NK-92 (cell line): Measurements from ENCODE around the gene ZNF385D.
"Not testable (repeated sequence)": the region's sequence is repeated elsewhere in the genome, so short reads cannot be mapped to it uniquely, and the experiment has no call there.

Experiments
- DNase-seq: peaks from one replicate; lab custom pipeline; 2025; ENCODE audit not compliant: unreplicated experiment; lab: John Stamatoyannopoulos, UW

The ZNF385D gene

DNA sequence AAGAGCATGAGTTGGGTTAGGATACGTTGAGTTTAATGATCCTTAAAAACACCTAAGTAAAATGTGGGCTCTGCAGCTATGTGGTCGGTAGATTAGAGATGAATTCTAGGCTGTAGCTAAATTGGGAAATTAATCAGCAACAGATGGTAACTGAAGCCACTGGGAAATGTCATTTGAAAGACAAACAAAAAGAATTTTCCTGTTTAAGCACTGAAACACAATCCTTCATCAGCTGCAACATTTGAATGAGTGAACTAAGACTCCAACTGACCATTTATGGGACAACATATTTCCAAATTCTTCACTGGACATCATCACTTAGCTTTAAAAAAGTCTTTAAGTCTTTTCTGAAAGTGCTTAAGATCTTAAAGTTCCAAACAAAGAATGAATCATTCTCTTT, 226.9 kb downstream of the ZNF385D start:
- DNase-seq = no peak

DNA sequence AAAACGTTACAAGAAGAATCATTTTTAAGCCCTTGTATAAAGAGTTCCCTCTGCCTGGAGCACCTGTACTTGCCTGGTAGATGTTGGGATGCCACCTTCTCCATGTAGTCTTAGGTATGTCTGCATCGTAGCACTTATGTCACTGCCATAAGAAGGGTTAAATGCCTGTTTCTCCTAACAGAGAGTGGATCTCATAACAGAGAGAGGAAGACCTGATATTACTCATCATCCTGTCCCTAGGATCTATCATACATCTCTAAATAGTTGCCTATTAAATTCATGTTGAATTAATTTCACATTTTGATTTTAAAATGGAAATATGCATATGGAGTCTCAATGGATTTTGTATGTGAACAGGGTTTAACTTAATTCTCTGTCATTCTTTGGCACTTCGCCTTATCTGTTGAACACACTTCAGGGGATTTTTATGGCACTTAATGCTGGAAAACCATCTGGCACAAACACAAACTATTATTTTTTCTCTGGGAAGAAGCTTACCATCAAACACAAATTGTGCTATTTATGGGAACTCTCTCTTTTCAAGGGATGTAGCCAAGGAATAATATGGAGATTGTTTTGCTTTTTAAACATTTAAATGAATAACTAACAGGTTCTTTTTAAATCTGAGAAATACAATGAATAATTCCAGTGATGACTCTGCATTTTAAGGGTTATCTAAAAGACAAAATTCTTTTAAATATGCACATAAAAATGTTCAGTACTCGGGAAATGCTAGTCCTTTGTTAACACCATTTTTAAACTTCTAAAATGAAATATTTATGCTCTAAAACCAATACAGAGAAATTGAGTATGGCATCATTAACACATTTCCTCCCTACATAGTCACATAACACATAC, 230.7 kb downstream of the ZNF385D start:
- DNase-seq = no peak

DNA sequence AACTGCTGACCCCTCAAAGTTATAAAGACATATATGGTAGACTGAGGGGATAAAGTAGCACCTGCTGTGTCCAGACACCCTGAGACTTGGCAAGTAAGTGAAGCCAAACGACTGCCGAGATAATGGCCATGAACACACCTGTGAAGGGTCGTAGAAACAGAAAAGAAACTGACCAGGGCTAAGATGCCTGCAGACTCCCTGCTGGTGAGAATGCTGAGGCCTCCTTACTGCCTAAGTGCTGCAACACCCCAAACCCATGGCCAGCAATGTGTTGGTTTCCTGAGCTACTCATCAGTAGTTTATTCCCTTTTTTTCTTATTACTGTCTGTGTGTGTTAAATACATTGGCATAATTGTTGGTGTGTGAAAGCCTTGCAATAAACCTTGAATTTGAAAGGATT, 233.8 kb downstream of the ZNF385D start:
- no peak for DNase-seq

DNA sequence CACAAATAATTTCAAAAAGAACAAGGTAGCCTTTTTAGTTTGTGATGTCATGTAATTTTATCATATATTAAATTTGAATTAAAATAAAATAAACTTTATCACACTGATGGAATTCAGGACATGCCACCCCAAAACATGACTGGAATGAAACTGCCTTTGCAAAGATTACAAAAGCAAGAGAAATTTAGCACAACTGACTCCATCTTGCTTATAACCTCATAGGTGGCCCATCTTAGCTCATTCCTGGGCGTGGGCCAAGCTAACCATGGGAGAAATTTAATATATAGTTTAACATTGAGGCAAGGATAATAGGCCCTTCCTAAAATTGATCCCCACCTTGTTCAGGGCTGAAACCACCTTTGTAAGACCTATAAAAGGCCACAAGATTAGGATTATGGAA, 235.6 kb downstream of the ZNF385D start:
- no peak for DNase-seq

DNA sequence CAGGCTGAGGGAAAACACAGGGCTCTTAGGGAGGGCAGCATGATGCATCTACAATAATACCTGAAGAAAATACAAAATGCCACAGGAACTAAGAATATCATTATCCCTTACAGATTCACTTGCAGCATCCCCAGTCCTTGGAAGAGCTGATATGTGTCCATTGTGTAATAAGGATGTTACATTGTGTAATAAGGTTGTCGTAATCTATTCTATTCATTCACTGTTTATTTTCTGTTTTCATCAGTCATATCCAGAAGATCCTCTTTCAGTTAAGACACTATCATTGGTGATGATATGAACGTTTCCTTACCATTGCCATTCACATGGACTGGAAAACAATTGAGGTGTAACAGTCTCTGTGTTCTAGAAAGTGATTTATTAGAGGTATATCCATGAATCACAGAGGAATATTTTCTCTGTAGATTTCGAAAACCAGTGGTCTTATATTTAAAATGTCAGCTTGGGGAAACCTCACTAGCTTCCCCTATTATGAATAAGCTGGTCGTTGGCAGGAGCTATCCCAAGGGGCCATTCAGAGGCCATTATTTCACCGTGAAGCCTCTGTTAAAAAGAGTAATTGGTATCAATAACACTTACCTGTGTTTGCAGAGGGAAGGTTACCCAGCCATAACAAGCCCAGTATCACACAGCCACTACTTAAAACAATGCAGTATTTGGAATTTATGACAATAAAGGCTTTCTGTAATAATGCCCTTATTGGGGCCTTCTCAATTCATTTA, 241.1 kb downstream of the ZNF385D start:
- no peak for DNase-seq

DNA sequence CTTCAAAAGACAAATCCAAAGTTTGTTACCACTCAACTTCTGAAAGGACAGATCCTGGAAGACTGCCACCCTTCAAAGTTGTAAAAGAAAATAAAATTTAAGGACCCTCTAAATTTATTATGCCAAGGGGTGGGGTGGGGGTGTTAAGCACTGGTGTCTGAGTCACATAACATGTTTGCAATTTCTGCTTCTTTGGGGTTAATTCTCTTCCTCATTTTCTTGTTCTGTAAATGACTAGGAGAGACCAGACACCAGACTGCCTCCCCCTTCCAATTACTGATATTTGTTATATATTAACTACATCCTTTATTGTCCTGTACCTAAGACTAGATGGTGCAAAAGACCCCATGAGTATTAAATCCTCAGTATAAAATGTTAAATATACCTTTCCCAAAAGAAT, 242.8 kb downstream of the ZNF385D start:
- DNase-seq = no peak

DNA sequence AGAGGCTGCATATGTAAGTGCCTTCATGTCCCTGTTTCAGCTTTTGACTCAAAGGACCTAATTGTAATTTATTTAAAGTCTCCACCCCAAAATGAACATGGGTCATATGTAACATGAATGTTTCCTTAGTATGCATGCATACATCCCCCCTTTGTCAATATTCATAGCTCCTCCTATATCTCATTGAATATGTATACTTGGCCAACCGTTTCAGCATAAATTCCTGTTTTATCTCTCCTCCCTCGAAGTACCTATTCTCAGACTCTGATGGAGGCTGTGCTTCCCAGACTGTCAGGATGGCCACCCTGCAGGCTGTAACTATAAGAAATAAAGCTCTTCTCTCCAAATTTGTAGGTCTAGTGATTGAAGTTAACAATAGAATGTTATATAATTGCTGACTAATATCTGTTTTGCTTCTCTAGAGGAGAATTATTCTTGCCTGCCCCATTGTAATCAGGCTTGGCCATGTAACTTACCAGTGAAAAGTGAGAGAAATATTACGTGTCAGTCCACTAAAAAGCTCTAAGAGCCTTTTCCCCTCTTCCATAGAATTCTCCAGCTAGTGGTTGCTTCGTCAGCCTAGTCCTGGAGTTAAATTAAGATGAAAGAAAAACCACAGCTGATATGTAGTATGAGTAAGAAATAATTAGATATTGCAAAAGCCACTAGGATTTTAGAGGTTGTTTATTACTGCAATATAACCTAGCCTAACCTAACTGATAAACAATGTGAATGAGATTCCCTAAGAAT, 245.1 kb downstream of the ZNF385D start:
- no peak for DNase-seq

DNA sequence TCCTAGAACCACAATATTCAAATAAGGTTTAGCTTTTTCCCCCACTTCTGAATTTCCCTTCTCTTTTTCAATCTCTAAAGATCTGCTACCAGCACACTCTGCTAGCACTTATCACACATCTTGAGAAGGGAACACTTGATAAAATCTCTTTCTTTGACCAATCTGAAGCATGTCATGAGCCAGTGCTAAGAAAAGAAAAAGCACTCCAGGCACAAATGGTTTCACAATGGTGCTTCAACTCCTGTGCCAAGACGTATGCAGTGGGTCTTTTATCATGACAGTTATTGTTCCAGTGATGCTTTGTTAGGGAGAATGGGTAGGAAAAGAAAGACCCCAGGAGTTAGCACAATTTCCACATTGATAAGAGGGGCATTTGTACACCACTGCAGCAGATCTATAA, 248.4 kb downstream of the ZNF385D start:
- no peak for DNase-seq

DNA sequence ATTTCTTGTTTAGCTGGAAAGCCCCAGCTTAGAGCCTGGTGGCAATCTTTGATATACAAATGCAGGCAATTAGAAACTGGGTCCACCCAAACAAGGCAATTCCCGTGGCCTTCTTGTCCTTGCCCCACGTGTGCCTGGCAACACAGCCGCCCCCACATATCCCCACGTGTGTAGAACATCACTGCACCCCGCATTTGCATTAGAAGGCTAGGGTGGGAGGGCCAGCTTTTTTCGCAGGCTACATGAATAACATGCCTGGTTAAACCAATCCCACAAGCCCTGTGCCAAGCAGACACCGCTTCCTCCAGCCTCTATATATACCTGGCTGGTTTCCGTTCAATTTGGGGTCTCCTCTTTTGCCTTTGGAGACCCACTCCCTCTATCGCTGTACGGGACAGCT, 250.2 kb downstream of the ZNF385D start:
- no peak for DNase-seq

DNA sequence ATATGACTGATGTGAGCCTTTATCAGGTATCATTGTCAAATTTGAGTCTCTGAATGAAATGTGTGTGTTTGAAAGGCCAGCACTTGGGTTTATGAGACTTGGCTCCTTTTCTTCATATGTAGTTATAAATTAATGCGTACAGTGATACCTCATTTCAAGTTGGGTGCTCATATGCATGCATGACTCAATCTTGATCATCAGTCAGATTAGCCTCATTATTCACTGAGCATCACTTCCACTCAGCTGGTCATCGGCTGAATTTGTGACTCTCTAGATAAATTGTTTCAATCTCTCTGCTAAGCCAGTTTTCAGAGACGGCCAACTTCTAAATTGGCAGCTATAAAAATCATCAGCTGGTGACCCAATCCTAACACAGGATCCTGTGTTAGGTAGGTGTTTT, 260.3 kb downstream of the ZNF385D start:
- DNase-seq = not testable (repeated sequence)

DNA sequence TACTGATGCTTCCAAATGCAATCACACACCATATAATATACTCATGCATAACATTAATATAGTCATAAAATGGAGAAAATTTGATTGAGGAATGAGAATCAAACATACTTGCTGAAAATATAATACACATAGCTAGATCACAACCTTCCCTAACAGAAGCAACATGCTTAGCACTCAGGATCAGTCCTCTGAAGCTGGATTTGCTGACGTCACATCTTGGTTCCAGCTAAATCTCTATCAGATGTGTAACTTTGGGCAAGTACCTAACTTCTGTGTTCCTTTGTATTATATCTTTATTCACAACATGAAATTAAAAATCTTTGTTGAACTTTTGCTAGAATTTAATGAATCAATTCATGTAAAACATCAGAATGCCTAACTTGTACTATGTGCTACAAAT, 263.5 kb downstream of the ZNF385D start:
- DNase-seq = no peak

DNA sequence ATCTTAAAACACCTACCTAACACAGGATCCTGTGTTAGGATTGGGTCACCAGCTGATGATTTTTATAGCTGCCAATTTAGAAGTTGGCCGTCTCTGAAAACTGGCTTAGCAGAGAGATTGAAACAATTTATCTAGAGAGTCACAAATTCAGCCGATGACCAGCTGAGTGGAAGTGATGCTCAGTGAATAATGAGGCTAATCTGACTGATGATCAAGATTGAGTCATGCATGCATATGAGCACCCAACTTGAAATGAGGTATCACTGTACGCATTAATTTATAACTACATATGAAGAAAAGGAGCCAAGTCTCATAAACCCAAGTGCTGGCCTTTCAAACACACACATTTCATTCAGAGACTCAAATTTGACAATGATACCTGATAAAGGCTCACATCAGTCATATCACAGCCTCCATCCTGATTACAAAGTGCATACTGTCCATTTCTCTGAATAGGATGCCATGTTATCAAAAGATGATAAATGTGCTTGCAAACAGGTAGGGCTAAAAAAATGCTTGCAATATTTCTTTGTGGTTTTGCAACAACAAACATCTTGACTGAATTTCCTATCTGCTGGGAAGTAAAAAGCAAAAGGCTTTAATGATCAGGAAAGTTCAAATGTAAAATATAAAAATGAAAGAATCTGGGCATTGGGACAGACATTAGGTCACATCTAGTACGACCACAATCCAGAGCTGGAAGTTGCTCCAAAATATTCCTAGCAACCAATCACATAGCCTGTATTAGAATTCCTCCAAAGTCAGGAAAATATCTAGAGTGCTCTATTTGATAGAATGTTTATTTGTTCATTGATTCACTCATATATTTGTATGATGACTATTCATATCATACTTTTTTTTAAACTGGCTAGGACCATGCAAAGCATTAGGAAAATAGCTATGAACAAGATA, 264.7 kb downstream of the ZNF385D start:
- not testable (repeated sequence) for DNase-seq

DNA sequence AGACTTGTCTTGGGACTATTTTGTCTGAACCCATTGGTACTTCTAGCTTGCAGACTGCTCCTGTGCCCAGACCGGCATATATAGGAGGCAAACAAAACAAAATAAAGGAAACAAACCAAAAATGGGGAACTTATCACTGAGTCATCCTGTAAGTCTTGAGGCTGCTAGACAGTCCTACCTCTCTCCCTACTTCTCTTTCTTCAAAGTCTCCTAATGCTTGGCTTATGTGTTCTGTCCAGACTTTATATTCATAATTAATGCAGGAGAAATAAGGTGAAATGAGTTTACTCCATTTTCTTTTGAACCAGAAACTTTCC, 266.2 kb downstream of the ZNF385D start:
- no peak for DNase-seq

DNA sequence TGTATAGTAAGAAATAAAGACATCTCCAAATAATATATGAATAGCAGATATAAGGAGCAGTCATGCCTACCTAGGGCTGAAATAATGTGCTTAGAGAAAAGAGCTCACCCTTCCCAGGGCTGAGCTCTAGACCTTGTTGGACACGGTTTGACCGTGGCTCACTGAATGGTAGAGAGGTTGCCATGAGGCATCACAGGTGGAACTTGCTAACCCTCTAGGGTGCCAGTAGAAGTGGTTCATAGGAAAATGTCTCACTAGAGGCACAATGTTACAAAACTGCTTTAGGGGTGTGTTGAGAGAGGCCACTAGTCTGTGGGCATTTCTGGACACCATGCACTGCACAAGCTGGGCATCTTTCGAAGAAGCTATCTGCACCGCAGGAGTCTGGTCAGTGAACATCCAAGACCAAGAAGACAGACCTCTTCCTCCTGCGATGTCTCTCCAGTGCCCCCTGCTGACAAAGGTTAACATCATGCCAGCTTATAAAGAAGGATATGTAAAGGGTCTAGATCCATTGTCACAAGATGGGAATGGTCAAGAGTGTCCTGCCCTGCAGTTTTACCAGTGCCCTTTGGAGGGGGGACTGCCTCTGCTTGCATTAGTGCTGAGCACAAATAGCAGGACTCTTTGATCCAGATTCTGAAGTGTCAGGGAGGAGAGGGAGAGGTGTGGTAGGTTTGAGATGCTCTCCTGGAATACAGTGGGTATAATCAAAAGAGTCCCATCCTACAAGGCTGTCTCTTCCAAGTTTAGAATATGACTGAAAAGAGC, 266.8 kb downstream of the ZNF385D start:
- DNase-seq = no peak

DNA sequence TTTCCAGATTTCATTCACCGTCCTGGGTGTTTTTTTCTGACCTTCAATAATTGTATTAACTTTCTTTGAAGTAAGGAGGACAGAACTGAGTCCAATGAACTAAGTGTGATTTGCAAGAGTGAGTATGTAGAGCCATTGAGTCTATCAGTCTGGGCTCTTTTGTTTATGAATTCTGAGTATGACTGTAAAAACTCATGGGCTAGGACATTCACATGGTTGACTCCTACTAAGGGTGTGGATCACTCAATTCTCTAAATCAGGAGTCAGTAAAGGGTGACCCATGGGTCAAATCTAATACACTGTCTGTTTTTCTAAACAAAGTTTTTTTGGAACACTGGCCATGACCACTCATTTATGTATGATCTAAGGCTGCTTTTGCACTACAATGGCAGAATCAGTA, 269.0 kb downstream of the ZNF385D start:
- no peak for DNase-seq

DNA sequence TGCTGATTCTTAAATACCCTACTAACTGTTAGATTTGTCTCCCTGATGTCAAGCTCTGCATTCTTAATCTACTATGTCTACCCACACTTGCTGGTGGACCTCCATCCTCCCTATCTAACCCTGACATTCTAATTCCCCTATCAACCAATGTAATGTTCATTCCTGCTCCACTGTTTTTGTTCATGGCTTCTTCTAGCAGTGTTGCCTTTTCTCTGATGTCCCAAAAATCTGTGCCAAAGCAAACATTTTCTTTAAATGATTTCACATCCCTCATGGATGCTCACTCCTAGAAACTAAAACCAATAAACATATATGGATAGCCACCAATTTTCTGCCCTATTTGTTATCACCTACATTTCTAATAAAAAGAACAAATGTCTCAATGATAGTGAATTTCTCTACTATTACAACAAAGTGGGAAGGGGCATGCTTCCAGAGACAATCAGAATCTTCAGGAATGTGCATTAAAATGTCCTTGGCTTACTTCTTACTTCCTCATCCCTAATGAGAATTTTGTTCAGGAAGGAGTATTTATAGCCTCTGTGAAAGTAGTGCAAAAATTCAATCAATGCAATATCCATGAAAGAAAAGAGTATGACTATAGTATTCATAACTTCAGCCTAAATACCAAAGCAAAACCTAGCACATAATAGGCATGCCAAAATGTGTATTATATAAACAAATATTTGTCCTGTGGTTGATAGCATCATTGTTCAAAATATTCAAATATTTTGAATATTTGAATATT, 273.3 kb downstream of the ZNF385D start:
- no peak for DNase-seq

DNA sequence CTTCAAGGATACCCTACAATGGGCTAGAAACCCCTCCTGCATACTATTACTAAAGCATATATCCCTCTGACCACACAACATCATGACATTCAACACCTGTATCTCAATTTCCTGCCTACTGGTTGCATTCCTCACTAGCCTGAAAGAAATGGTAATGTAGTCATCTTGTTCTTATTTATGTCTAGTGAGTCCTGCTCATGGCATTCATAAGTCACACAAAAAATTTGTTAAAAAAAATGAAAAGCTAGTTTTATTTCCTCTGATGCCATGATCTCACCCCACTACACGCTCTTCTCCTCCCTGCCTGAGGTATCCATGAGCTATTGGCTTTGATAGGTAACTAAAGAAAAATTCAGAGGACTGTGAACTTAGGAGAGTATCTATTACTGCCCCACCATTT, 284.5 kb downstream of the ZNF385D start:
- DNase-seq = no peak

DNA sequence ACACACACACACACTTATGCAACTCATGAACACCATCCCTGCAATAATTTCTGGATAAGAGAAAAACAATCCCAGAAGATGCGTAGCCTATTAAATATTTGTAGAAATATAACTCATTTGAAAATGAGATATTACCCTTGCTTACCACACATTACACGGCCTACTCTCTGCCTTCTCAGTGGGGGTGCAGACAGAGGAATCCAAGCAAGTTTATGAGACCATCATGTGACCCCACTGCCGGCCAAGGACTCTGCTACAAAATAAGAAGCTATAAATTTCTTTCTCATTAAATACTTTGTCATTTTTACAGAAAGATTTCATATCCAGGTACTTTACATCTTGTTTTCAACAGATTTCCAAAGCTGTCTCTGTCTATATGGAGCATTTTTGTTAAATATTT, 286.3 kb downstream of the ZNF385D start:
- no peak for DNase-seq

DNA sequence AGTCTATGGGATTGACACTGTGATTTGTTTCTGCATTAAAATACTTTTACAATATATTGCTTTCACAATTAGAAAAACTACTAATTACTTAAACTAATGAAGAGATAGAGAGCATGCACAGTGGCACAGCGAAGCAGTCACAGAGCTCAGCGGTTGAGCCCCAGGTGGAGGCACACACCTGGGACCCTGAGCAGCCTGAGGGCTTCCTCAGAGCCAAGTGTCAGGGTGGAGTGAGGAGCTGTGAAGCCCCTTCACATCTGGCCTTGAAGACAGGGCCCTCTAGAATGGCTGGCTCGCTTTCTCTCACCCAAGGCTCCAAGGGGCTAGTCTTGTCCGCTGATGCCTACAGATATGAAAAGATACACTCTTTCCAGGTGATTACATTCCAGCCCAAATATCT, 287.7 kb downstream of the ZNF385D start:
- DNase-seq = no peak
